Measurements from ENCODE around the gene ZNRD2.

The ZNRD2 gene

DNA sequence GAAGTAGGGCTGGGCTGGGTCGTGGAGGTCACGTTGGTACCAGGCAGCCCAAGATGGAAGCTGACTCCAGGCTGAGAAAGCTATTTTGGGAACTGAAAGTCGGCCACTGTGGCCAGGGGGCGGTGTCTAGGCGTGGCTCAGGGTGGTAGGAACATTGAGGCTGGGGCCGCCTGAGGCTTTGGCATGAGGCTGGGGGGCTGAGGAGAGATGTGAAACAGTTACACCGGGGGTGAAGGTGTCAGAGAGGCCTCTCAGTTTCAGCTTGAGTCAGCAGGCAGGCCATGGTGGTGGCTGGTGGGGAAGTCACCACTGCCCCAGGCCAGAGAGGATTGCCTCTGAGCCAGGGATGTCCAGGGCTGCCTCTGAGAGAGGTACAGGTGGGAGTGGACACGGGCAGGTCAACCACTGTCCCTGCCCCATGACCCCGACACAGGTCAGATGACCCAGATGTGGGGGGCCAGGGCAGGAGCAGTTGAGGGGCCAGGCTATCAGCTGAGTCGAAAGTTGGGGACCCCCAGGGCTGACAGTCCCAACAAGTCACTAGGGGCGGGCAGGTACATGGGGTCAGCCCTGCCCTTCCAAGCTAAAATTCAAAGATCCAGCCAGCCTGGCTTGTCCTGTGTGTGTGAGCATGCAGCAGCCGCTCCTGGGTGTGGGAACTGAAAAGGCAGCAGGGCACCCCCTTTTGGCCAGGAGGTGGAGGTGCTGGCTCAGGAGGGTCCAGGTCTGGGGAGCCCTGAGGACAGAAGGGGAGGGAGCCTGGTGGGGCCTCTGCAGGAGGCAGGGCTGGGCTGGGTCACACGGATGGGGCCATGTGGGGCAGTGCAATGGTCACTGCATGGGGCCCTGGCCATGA is 18.1 kb downstream of the ZNRD2 start:
- no peak for DNase-seq (ENCODE audit: low spot score)

DNA sequence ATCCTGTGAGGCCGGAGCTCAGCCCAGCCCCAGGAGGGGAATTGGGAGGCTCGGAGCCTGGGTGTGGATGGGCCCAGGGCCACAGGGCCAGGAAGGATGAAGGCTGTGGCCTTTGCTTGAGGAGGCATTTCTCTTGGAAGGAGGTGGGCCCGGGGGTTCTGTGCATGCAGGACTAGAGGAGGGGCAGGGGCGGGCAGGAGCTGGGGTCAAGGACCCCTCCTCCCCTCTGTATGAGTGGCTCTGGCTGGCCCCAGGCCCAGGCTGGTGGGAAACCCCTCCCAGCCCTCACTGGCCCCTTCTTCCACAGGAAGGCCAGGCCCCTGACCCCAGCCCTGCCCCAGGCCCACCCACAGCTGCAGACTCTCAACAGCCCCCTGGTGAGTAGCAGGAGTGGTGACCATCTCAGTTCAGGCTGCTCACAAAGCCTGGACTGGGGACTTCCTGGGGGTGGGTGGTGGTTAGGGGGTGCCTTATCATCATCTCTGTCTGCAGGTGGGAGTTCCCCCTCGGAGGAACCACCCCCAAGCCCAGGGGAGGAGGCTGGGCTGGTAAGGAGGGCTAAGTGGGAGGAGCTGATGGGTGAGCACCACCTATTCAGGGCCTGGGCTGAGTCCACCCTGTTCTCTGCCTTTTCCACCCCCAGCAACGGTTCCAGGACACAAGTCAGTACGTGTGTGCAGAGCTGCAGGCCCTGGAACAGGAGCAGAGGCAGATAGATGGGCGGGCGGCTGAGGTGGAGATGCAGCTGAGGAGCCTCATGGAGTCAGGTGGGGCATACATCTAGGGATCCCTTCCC is 19.4 kb downstream of the ZNRD2 start:
- DNase-seq (ENCODE audit: low spot score), result no peak

GRCh38 chr11:65590240-65590738 is 20.0 kb downstream of the ZNRD2 start:
- DNase-seq (ENCODE audit: low spot score), result no peak

- DNase-seq (ENCODE audit: low spot score), result no peak
These were observed 21.9 kb downstream of the ZNRD2 start for GRCh38 chr11:65591939-65592857.

- DNase-seq (ENCODE audit: low spot score), result no peak
These were observed 22.7 kb downstream of the ZNRD2 start for GRCh38 chr11:65592858-65593517.

DNA sequence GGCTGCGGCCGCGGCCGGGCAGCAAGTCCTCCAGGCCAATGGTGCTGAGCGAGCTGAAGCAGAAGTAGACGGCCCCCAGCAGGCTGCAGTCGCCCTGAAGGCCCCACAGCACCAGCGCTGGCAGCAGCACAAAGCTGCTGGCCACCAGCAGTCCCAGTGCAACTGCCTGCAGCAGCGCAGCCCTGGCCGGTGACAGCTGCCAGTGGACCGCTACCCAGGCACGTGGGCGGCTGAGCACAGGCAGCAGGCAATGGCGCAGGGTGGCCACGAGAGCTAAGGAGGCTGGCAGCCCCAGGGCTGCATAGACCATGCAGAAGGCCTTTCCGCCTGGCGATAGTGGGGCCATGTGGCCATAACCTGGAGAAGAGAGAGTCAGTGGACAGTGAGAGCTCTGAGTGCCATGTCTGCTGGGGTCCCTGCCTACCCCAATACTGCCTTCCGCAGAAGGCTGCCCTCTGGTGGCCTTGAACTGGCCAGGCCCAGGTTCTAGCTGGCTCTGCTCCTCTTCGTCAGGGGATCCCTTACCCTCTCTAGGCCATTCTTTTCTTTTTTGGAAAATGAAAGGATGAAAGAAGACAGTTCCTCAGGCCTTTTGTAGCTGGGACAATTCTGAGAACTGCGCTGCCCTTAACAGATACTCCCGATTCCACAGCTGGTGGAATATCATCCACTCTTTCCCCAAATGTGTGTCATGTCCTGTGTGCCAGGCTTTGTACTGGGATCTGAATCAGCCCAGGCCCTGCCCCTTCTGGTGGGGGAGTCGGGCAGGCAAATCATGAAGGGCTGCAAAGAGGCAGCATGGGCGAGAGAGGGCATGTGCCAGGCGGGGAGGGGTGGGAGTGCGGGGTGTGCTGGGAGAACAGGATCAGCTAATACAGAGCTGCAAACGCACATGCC is 23.5 kb downstream of the ZNRD2 start:
- no peak for DNase-seq (ENCODE audit: low spot score)

- no peak for DNase-seq (ENCODE audit: low spot score)
These were observed 24.9 kb downstream of the ZNRD2 start for GRCh38 chr11:65595131-65595530.

DNA sequence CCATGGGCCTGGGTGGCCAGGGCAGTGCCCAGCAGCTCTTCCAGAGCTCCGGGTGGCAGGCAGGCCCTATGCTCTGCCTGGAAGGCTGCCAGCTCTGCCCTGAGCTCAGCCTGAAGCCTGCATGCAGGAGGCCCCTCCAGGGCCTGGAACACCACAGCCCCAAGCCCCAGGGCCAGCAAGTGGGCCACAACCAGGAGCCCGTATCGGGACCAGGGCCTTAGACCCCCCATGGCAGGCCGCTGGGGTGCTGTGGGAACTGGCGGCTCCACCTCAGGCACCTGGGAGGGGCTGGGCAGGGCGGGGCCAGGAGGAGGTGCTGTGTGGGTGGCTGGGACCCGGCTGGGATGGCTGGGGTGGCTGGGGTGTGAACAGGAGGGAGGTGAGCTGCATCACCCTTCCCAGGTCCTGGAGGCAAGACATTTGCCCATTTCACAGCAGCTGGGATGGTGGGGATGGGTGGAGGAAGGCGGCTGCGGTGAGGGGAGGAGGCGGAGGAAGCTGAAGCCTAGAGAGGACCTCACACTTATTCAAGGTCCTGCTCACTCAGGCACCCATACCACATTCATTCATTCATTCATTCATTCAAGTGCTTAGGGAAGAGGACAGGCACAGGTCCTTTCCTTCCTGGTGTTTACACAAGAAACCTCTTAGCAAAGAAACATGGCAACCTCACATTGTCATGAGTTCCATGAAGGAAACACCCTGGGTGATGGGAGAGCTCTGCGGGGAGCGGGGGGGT is 25.4 kb downstream of the ZNRD2 start, which contains the start of gene KCNK7:
Gene KCNK7, minus strand, starts transcription at position 258 of the 739 bp plus-strand sequence. Its CDS starts 28 bp downstream, at position 230.
- no peak for DNase-seq (ENCODE audit: low spot score)

DNA sequence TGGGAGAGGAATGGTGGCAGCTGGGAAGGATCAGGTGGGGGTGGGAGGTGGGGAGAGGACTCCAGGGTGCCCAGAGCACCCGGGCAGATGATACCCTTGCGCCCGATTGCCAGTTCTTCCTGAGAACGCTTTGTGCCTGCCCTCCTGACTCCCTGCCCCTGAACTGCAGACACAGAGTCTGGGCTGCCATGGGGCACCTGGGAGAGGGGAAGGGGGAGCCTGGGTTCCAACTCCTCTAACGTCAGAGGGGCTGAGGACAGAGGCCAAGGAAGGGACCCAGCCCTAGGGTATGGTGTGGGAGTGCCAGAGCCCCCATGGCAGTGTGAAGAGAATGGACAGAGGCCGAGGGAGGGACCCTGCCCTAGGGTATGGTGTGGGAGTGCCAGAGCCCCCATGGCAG is 26.2 kb downstream of the ZNRD2 start:
- DNase-seq (ENCODE audit: low spot score), result no peak

GRCh38 chr11:65598258-65598699 is 28.0 kb downstream of the ZNRD2 start:
- no peak for DNase-seq (ENCODE audit: low spot score)

- no peak for DNase-seq (ENCODE audit: low spot score)
These were observed 29.1 kb downstream of the ZNRD2 start for GRCh38 chr11:65599216-65599954.

DNA sequence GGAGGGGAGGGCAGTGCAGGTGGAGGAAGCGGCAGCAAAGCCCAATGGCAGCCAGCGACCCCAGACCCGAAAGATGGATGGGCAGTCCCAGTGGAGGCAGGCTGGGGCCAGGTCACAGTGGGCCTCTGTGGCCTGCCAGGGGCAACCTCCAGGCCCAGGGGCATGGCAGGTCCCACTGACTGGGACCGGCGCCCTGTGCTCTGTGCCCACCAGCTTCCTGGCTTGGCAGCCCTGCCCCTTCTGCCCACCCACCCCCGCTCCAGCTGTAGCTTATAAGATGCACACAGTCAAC is 29.6 kb downstream of the ZNRD2 start:
- no peak for DNase-seq (ENCODE audit: low spot score)

GRCh38 chr11:65604258-65604657 is 34.0 kb downstream of the ZNRD2 start:
- no peak for DNase-seq (ENCODE audit: low spot score)

DNA sequence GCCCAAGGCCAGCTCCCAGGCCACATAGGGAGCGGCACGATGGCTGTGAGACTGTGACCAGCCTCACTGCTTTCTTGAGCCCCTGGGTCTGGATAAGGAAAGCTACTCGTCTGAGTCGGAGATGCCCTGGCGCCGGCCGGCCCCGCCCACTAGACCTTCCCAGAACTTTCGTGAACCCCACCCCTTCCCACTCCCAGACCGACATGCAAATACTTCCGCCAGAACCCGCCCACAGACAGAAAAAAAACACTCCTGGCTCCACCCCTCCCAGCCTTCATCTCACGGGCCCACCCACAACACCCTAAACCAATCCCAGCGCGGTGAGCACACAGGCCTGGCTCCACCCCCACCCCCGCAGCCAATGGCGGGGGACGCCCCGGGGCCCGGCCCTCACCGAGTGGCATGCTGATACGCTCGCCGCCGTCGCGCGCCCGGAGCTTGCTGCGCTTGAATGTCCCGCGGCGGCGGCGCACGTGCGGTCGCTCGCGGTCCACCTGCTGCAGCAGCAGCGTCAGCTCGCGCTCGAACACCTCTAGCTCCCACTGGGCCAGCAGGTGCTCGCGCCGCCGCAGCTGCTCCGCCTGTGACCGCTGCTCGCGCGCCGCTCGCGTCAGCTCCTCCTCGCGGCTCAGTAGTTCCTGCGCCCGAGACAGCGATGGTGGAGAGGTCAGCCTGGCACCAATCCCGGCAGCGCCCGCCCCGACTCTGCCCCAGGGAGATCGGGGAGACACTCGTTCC is 36.8 kb downstream of the ZNRD2 start:
- DNase-seq (ENCODE audit: low spot score), result no peak

DNA sequence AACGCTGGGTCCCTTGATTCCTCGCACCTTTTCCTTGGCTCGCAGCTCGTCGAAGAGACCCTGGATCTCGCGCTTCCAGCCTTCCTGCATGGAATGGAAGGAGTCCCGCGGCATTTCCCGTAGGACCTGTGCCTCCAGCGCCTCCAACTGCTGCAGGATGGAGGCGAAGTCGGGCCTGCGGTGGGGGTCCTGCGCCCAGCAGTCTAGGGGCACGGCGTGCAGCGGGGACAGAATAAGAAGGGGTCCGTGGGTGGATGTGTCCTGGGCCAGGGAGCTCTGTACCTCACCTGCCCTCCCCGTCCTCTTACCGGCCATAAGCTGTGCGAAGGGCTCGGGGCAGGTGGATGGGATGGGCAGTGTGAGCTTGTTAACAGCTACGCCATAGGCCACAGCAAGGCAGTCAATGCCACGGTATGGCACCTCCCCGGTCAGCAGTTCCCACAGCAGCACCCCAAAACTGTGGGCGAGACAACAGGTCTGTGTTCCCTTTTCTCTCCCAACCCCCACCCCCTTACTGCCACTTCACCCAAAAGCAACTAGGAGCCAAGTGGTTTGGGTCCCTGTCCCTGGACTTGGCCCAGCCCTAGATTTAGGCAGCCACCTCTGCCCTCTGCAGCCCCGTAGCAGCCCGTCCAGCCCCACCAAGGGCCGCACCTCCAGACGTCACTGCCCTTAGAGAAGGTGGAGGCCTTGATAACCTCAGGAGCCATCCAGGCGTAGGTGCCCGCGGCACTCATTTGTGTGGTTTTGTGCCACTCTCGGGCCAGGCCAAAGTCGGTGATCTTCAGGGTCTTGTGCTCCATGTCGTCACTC is 37.5 kb downstream of the ZNRD2 start:
- DNase-seq (ENCODE audit: low spot score), result no peak

DNA sequence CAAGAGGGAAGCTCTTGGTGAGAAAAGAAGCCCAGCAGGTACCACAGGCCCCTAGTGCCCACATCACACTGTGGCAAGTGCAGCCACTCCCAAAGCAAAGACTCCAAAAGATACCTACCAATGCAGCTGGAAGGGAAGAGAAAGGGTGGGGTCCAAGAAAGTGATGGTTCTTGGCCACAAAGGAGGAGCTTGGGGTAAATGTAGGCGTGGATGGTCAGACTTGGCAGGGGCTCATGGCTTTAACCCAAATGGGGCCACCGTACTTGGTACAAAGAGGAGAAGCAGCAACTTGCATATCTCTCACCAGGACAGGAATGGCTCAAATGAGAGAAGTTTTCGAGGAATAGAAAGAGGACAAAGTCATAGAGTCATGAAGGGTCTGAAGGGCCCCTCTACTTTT is 39.0 kb downstream of the ZNRD2 start:
- no peak for DNase-seq (ENCODE audit: low spot score)

- no peak for DNase-seq (ENCODE audit: low spot score)
These were observed 39.4 kb downstream of the ZNRD2 start for GRCh38 chr11:65609665-65610064.
